GM19455 (cell line): ENCODE results near the gene ASCL4.

ENCODE experiments used
- ATAC-seq: cut with Tn5 transposase; IDR thresholded peaks from one replicate; pipeline ENCODE4 v1.9.1; 2021; ENCODE audit not compliant: unreplicated experiment

The ASCL4 gene

DNA sequence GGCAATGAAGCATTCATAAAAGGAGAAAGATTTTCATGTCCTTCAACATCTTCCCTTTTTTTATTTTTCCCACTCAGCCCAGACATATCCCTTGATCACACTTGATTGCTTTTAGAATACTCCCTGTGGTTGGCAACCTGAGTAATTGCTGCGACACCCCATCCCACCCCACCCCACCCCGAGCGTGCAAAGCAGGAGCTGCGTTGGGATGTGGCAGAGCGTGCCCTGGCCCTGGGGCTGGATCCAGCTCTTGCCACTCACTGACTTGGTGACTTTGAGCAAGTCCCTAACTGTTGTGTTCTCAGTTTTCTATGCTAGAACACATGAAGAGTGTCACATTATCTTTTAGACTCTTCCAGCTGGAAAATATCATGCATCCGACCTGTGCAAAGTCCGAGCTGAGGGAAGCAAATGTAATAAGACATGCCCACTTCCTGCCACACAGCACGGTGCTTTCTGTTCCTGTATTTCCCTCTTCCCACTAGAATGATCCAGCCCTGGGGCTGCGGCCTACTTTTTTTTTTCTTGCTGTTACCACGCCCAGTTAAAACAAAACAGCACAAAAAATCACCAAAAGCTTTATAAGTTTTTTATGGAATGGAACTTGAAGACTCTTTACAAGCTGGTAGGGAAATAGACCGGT is 4.0 kb downstream of the ASCL4 start:
- ATAC-seq = no peak

GRCh38 chr12:107779077-107779831 is 4.8 kb downstream of the ASCL4 start:
- peak; percentile 70 for ATAC-seq

GRCh38 chr12:107780298-107780697 is 5.8 kb downstream of the ASCL4 start:
- ATAC-seq = no peak

GRCh38 chr12:107782067-107782466 is 7.6 kb downstream of the ASCL4 start:
- no peak for ATAC-seq

DNA sequence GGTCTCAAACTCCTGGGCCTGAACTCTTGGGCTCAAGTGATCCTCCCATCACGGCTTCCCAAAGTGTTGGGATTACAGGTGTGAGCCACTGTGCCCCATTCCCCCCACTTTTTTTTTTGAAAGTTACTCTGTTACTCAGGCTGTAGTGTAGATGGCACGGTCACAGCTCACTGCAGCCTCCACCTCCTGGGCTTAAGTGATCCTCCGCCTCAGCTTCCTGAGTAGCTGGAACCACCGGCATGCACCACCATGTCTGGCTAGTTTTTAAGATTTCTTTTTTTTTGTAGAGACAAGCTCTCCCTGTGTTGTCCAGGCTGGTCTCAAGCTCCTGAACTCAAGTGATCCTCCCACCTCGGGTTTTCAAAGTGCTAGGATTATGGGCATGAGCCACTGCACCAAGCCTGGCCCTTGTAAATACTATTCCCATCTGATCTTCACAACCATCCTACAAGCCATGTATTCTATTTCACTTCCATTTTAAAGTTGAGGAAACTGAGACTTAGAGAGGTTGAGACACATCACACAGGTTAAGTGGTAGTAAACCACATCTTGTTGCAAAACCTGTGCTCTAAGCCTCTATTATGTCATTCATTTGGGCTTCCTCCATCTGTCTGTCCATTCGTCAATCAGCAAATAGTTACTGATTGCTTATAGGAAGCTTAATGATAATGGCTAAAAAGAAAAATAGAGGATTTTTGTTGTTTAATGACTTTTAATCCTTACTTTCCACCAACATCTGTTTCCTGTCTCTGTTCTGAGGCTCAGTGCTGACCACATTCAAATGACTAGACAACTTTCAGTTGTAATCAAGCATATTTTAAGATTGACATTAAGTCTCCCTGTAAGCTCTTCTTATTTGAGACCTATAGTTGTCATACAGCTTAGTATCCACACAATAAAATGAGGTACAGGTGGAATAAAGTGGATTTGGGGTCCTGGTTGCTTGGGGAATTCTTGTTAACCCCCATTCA is 9.2 kb downstream of the ASCL4 start:
- peak; percentile 73 for ATAC-seq

GRCh38 chr12:107788281-107788680 is 13.8 kb downstream of the ASCL4 start:
- no peak for ATAC-seq

- no peak for ATAC-seq
Observed at GRCh38 chr12:107788690-107789458, 14.4 kb downstream of the ASCL4 start.

DNA sequence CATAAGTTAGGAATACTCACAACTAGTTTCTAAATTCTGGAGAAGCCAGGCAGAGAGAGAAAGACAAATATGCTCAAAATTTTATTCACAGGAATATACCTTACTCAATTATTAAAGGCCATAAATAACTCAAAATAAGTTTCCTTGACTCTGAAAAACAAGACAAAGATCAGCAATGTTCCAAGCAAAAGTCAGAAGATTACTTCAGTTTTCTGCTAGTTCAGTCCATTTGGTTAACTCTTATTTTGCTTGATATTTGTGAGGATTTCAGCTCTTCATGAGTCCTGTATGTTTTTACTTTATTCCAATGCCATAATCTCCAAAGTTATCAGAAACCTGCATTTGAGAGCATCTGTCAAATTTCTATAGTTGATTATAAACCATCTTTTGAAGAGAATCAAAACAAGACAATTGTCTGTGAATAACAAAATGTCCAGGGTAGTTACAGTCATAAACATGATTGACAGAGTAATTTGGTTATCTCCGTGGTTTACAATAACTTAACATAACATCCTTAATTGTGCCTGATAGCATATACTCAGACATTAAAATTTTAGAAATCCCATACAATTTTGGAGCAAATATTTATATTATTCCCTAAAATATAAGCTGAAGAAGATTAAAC is 17.1 kb downstream of the ASCL4 start:
- no peak for ATAC-seq

DNA sequence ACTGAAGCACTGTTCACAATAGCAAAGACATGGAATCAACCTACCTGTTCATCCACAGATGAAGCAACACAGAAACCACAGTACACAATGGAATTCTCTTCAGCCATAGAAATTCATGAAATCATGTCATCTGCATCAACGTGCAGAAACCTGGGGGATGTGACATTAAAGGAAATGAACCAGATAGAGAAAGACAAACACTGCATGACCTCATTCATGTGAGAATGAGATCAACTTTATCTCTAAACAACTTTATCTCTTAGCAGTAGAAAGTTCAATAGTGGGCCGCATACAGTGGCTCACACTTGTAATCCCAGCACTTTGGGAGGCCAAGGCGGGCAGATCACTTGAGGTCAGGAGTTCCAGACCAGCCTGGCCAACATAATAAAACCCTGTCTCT is 19.9 kb downstream of the ASCL4 start:
- ATAC-seq = no peak

DNA sequence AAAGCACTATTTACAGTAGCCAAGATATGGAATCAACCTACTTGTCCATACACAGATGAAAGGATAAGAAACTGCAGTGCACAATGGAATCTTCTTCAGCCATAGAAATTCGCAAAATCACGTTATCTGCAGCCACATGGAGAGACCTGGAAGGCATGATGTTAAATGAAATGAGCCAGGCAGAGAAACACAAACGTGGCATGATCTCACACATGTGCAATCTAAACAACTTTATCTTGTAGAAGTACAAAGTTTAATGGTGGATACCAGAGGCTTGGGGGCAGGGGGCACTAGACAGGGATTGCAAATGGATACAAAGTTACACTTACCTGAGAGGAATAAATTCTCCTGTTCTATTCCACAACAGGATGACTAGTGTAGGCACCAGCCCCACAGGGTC is 24.1 kb downstream of the ASCL4 start:
- no peak for ATAC-seq

DNA sequence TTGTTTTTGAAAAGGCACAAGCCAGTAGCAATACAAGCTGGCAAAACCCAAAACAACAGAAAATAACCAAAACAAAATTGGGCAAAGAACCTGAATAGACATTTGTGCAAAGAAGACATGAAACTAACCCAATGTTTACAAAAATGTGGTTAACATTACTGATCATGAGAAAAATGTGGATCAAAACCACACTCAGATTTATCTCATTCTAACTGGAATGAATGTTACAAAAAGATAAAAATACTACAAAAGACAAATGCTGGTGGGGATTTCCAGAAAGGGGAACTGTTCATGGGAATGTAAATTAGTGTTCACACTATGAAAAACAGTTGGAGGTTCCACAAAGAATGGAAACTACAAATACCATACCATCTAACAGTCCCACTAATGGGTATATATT is 26.6 kb downstream of the ASCL4 start:
- no peak for ATAC-seq

- ATAC-seq = no peak
Observed at GRCh38 chr12:107803092-107803491, 28.6 kb downstream of the ASCL4 start.

DNA sequence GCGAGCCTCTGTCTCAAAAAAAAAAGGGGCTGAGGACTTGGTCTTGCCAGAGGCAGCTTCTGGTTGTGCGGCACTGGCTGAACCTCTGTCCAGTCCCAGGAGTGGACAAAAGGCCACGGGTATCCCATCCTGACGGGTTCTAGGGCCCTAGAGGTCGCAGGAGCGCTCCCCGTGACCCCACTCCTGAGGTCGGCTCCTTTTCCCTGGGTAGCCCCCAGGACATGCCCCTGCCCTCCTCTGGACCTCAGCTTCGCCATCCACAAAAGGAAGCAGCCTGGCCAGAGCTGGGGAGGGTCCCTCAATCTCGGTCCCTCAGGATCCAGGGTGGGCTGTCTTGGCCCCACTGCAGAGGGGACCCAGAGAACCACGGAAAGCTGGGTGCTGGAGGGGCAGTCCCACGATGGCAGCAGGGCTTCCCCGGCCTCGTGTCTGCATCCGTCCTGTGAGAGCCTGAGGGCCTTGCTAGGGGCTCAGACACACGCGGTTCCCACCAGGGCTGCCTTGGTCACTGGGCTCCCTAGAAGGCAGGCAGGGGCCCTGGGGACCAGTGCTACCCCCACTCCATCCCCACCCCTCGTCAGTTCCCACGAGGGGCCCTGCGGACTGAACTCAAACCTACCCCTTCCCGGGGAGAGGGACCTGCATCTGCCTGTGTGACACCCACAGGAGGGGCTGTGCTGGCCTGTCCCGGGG is 31.1 kb downstream of the ASCL4 start:
- no peak for ATAC-seq

DNA sequence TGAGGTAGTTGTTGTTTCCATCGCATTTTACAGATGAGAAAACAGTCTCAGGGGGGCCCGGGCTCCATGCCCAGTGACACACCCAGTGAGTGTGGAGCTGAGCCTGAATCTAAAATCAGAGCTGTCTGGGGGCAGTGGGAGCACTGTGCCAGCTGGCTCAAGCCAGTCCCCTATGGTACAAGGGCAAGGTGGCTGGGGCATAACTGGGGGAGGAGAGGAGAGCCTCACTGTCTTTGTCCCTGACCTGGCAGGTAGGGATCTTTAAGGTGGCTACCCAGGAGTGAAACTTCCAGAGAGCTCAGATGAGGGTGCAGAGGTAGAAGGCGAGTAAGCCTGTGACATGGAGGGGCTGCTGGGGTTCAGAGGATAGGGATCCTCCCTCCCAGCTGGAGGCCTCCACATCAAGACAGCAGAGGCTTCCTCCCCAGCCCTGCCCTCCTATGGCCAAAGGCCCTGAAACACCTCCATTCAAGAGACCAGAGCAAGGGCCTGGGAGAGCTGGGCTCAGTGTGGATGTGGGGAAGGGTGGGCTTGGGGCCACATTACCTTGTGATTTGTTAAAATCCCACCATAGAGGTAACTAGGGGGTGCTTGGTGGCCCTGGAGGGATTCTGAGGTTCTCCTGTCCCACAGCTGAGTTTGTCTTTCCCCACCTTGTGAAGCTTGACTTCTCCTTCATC is 33.1 kb downstream of the ASCL4 start:
- ATAC-seq = no peak

- ATAC-seq = no peak
Observed at GRCh38 chr12:107817250-107817649, 42.7 kb downstream of the ASCL4 start.

DNA sequence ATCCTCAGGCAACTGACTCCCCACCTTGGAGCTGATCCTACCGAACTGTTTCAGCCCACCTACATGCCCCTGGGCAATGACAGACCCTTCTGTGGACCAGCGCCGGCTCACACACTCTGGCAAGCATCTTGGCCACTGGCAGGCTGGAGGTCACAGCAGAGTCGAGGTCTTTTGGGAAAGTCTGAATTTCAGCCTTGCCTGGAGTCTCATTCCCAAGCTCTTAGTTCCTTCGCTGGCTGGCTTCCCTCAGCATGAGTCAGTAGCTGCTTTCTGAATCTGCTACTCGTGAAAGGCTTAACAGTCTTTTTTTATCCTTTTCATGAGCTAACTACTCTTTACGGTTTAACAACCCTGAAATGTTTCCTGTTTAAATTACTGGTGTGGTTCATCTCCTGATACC is 44.5 kb downstream of the ASCL4 start:
- ATAC-seq = no peak

GRCh38 chr12:107822356-107822755 is 47.9 kb downstream of the ASCL4 start:
- no peak for ATAC-seq
